Adrenal gland (tissue), 12 donors: ENCODE results near the gene AOX1. TPM values are rescaled to one million over a fixed set of nuclear protein-coding genes. Genes with fewer than 3 reads are reported as not detected.

ENCODE experiments used
- DNase-seq, 7 donors: peaks; one replicate each; pipeline ENCODE4 v3.0.0-alpha.2; 2019 to 2020
- H3K27ac ChIP-seq, 5 donors: fragments of 200-600 bp; sonication (generic) in 4 of 5; 1 replicate in 3 of 5; 2 replicates in 2 of 5; pipeline versions ENCODE4 v1.5.1 to v1.8.0; 2016 to 2020; ENCODE audit warnings: mild to moderate bottlenecking in 1 of 5
- H3K27me3 ChIP-seq: fragments of 200-600 bp; 2 replicates; pipeline ENCODE4 v1.8.0; 2021
- H3K36me3 ChIP-seq, 2 donors: fragments of 200-600 bp; replicated peaks in 1 of 2; 1 replicate in 1 of 2; 2 replicates in 1 of 2; pipeline versions ENCODE4 v1.5.1 to v1.8.0; 2018 to 2022
- H3K4me1 ChIP-seq, 2 donors: fragments of 200-600 bp; replicated peaks in 1 of 2; 1 replicate in 1 of 2; 2 replicates in 1 of 2; pipeline versions ENCODE4 v1.5.1 to v1.8.0; 2018 to 2021
- H3K4me3 ChIP-seq, 4 donors: fragments of 200-600 bp; sonication (generic) in 3 of 4; one replicate each; pipeline ENCODE4 v1.5.1; 2016 to 2018
- H3K9me3 ChIP-seq, 3 donors: fragments of 200-600 bp; sonication (generic) in 1 of 3; replicated peaks in 1 of 3; 1 replicate in 2 of 3; 2 replicates in 1 of 3; pipeline versions ENCODE4 v1.5.1 to v1.8.0; 2016 to 2021
- CTCF ChIP-seq, 6 experiments: fragments of 450-650 bp in 4 of 6; fragments of 200-600 bp in 2 of 6; sonication (generic) in 1 of 6; IDR thresholded peaks; 1 replicate in 5 of 6; 2 replicates in 1 of 6; pipeline versions ENCODE4 v1.5.1 to v1.8.0; 2016 to 2021; ENCODE audit warnings: antibody characterized with exemption in 6 of 6, mild to moderate bottlenecking in 2 of 6, moderate library complexity in 1 of 6
- POLR2A ChIP-seq, 2 donors: fragments of 450-650 bp; IDR thresholded peaks; one replicate each; pipeline ENCODE4 v1.6.1; 2017; ENCODE audit warnings: antibody characterized with exemption in 2 of 2, mild to moderate bottlenecking in 2 of 2, moderate library complexity in 1 of 2
- WGBS, 4 donors: extraction: QIAGEN DNeasy Blood & Tissue Kit in 2 of 4; methylation state at CpG; one replicate each; pipeline versions ENCODE4 v1.1.5 to v1.1.7; 2013 to 2017; 5-methylcytosine and 5-hydroxymethylcytosine counted together
- intact Hi-C, 2 donors: fragments of 100-400 bp; cut with DNase I; formaldehyde crosslinking; loops; one replicate each; pipeline versions ENCODE4 v1.14.1 to v1.15.0; 2022 to 2023
- polyA plus RNA-seq, 3 donors: library from polyadenylated mRNA; stranded (reverse); fragments of 200-250 nt in 2 of 3; fragments of 350-450 nt in 1 of 3; fragmentation: Illumina TruSeq in 1 of 3; extraction: RNeasy Lipid Tissue Mini Kit (QIAGEN cat#74804) in 1 of 3; gene quantifications; one replicate each; pipeline ENCODE4 v1.2.3, GENCODE V29; 2013 to 2014
- total RNA-seq, 9 donors: library from RNA; depleted of rRNA in 4 of 9; stranded (reverse); fragments of >200 nt in 4 of 9; fragments of 120-200 nt in 1 of 9; fragmentation: NEBNext Ultra II Directional in 1 of 9; extraction: Animal tissue kit (Norgen Biotek cat#: 25700) in 1 of 9; gene quantifications; one replicate each; pipeline versions ENCODE4 v1.1.0 to v1.2.4, GENCODE V29; 2013 to 2023
- donor health status: healthy with polysubstance abuse.
- donor health status: Bipolar disorder and iron deficiency.
- donor health status: DM: yes; HTN: yes; CAD: no.
- donor health status: DM: no; HTN: no; CAD: no.
- donor health status: DM: no; HTN: no; CAD: no.
- donor health status: DM: yes; HTN: yes; CAD: no.

Gene AOX1
- total and polyA plus RNA-seq, 12 donors, result 101 to 1,121 (median 681) TPM

- WGBS, 4 donors, result 32 to 39% (median 36%) methylated on average over 5 to 6 of the region's 6 CpGs
- no peaks in the 10 kb centered on the region for H3K36me3 ChIP-seq
- no peaks in the 10 kb centered on the region for H3K4me1 ChIP-seq
- intact Hi-C loops, result loop anchor here (5.0 kb wide), 3 partner anchors 121 to 221 kb away; no protein-coding TSS in a partner anchor
- DNase-seq, result peak in 5 of 7 donors; percentile 37 to 67 (median 54)
- H3K27ac ChIP-seq, result peak overlapping the region in 1 of 5 donors; percentile 2
- H3K4me3 ChIP-seq, result no peak overlapping the region
- TF ChIP-seq CTCF (IDR thresholded peaks at IDR 0.05), result peak; percentile 34 to 82 (median 66)
- TF ChIP-seq POLR2A (IDR thresholded peaks at IDR 0.05), result no peak
- H3K9me3 ChIP-seq, result no peaks in the 10 kb centered on the region
- no peaks in the 10 kb centered on the region for H3K27me3 ChIP-seq
These were observed 117.5 kb downstream of the AOX1 start for GRCh38 chr2:200703127-200703925.

GRCh38 chr2:200703926-200704637 lies 118.3 kb downstream of the AOX1 start:
- Histone ChIP-seq H3K27ac (no peak overlapping the region), H3K9me3 (no peaks in the 10 kb centered on the region), H3K36me3 (no peaks in the 10 kb centered on the region), H3K4me3 (no peak overlapping the region), H3K27me3 (no peaks in the 10 kb centered on the region), H3K4me1 (no peaks in the 10 kb centered on the region)
- TF ChIP-seq POLR2A (IDR thresholded peaks at IDR 0.05), result no peak
- no peak for TF ChIP-seq CTCF (IDR thresholded peaks at IDR 0.05)
- WGBS, 4 donors, result 38 to 41% (median 40%) methylated on average over 4 of the region's 4 CpGs
- intact Hi-C loops, result loop anchor here (5.0 kb wide), 3 partner anchors 122 to 222 kb away; no protein-coding TSS in a partner anchor
- no peak for DNase-seq

- Histone ChIP-seq H3K36me3 (no peaks in the 10 kb centered on the region), H3K9me3 (no peaks in the 10 kb centered on the region), H3K4me3 (no peak overlapping the region), H3K27ac (no peak overlapping the region), H3K4me1 (no peaks in the 10 kb centered on the region), H3K27me3 (no peaks in the 10 kb centered on the region)
- 62 to 73% (median 69%) methylated on average over 3 of the region's 3 CpGs for WGBS, 4 donors
- intact Hi-C loops, result no loop called here
- TF ChIP-seq POLR2A (IDR thresholded peaks at IDR 0.05), result no peak
- no peak for TF ChIP-seq CTCF (IDR thresholded peaks at IDR 0.05)
- DNase-seq, result no peak
These were observed 119.7 kb downstream of the AOX1 start for GRCh38 chr2:200705305-200706041.

- DNase-seq, result no peak
- H3K36me3 ChIP-seq, result no peaks in the 10 kb centered on the region
- no peaks in the 10 kb centered on the region for H3K9me3 ChIP-seq
- intact Hi-C loops, result no loop called here
- no peaks in the 10 kb centered on the region for H3K27me3 ChIP-seq
- H3K4me1 ChIP-seq, result peaks cover 0 to 4% of the 10 kb centered on the region in 2 donors
- H3K4me3 ChIP-seq, result no peak overlapping the region
- 84 to 100% (median 87%) methylated on average over 1 of the region's 1 CpG for WGBS, 4 donors
- TF ChIP-seq POLR2A (IDR thresholded peaks at IDR 0.05) (no peak), CTCF (IDR thresholded peaks at IDR 0.05) (no peak)
- no peak overlapping the region for H3K27ac ChIP-seq
These were observed 123.1 kb downstream of the AOX1 start for GRCh38 chr2:200708943-200709342.
